Fibroblast of lung (primary cell): ENCODE data around the gene CNOT1. TPM values are rescaled to one million over a fixed set of nuclear protein-coding genes. Genes with fewer than 3 reads are reported as not detected.

ENCODE experiments used
- DNase-seq, 2 donors: peaks; one replicate each; pipeline versions ENCODE4 v3.0.0 to v3.0.0-alpha.2; 2010; ENCODE audit warnings: low read depth in 2 of 2
- H2AFZ ChIP-seq: 2 replicates; pipeline ENCODE4 v1.5.1; 2012; ENCODE audit warnings: low read length, control low read depth, inconsistent platforms
- H3K27ac ChIP-seq: 2 replicates; pipeline ENCODE4 v1.5.1; 2011; ENCODE audit warnings: low read length, control low read depth; ENCODE audit not compliant: insufficient read depth
- H3K27me3 ChIP-seq: 2 replicates; pipeline ENCODE4 v1.5.1; 2011; ENCODE audit warnings: mild to moderate bottlenecking, low read length; ENCODE audit not compliant: control insufficient read depth, insufficient read depth
- H3K36me3 ChIP-seq: 2 replicates; pipeline ENCODE4 v1.5.1; 2011; ENCODE audit warnings: low read length; ENCODE audit not compliant: control insufficient read depth, insufficient read depth
- H3K4me1 ChIP-seq: 2 replicates; pipeline ENCODE4 v1.5.1; 2011; ENCODE audit warnings: low read length; ENCODE audit not compliant: control insufficient read depth, insufficient read depth; ENCODE audit errors: extremely low read depth
- H3K4me2 ChIP-seq: 2 replicates; pipeline ENCODE4 v1.5.1; 2011; ENCODE audit warnings: low read length, control low read depth; ENCODE audit not compliant: insufficient read depth; ENCODE audit errors: extremely low read depth
- H3K4me3 ChIP-seq, 4 experiments: fragments of 200-600 bp in 1 of 4; sonication (generic) in 1 of 4; replicated peaks in 1 of 4; 2 replicates each; pipeline ENCODE4 v1.5.1; 2011 to 2016; ENCODE audit warnings: low read length in 4 of 4, low read depth in 3 of 4, mild to moderate bottlenecking in 3 of 4, control low read depth in 2 of 4, inconsistent platforms in 1 of 4, mixed read lengths in 1 of 4; ENCODE audit not compliant: insufficient read depth in 1 of 4; ENCODE audit errors: control extremely low read depth in 1 of 4
- H3K79me2 ChIP-seq: 2 replicates; pipeline ENCODE4 v1.5.1; 2012; ENCODE audit warnings: mild to moderate bottlenecking, low read length, inconsistent platforms; ENCODE audit not compliant: control insufficient read depth, insufficient read depth
- H3K9ac ChIP-seq: 2 replicates; pipeline ENCODE4 v1.5.1; 2011; ENCODE audit warnings: mild to moderate bottlenecking, low read length, control low read depth; ENCODE audit not compliant: insufficient read depth
- H3K9me3 ChIP-seq: 2 replicates; pipeline ENCODE4 v1.5.1; 2012; ENCODE audit warnings: low read depth, low read length; ENCODE audit not compliant: control insufficient read depth, insufficient read depth
- H4K20me1 ChIP-seq: 2 replicates; pipeline ENCODE4 v1.5.1; 2011; ENCODE audit warnings: low read length; ENCODE audit not compliant: control insufficient read depth, insufficient read depth; ENCODE audit errors: extremely low read depth
- EZH2 ChIP-seq: IDR thresholded peaks from 2 replicates; pipeline ENCODE4 v1.5.1; 2012; ENCODE audit warnings: low read length, control low read depth, mild to moderate bottlenecking; ENCODE audit errors: missing control alignments
- polyA plus RNA-seq, 2 donors: library from polyadenylated mRNA; depleted of rRNA in 1 of 2; stranded (reverse) in 1 of 2; unstranded in 1 of 2; fragments of >200 nt; gene quantifications; 2 replicates each; pipeline ENCODE4 v1.2.1, GENCODE V29; 2011 to 2012; ENCODE audit warnings: missing spikeins in 1 of 2
- total RNA-seq: library from RNA; depleted of rRNA; stranded (reverse); fragments of >200 nt; gene quantifications from 2 replicates; pipeline ENCODE4 v1.2.1, GENCODE V29; 2014
- TF ChIP-seq, protein P1 (sequence below), 2 donors: IDR thresholded peaks in 1 of 2; conservative IDR thresholded peaks in 1 of 2; 1 replicate in 1 of 2; 2 replicates in 1 of 2; pipeline ENCODE4 v1.5.1; 2011 to 2012; ENCODE audit warnings: low read length in 2 of 2, control low read depth in 1 of 2, inconsistent platforms in 1 of 2, low read depth in 1 of 2, mild to moderate bottlenecking in 1 of 2

Gene CNOT1
- total and polyA plus RNA-seq, 2 donors (not counting 1 experiment from before 2014, with no cell fraction given): 59.0 to 162 TPM

DNA sequence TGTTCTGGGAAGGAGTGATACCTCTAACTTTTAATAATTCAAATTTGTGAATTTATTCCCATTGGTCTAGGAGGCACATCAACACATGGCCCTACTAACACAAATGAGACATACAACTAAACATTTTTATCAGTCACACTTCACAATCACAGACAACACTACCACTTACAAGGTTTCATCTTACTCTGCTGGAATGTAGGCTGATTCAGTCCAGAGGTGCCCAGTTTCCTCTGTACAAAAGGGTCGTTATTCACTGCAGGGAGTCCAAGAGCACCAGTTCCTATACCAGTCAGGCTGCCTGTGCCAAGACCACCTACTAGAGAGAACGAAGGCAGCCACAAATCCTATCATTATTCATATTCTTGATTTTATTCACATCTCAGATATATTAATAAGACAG is 72.9 kb downstream of the CNOT1 start:
- Histone ChIP-seq H3K4me2 (no peak overlapping the region), H3K27ac (no peak overlapping the region), H3K79me2 (peaks cover 2% of the 10 kb centered on the region), H3K4me3 (no peak overlapping the region), H3K9me3 (no peaks in the 10 kb centered on the region), H3K27me3 (no peaks in the 10 kb centered on the region), H3K36me3 (peaks cover 9% of the 10 kb centered on the region), H2AFZ (no peak overlapping the region), H3K9ac (no peak overlapping the region), H3K4me1 (no peaks in the 10 kb centered on the region), H4K20me1 (no peaks in the 10 kb centered on the region)
- TF ChIP-seq EZH2: no peak
- TF ChIP-seq, protein P1, sequence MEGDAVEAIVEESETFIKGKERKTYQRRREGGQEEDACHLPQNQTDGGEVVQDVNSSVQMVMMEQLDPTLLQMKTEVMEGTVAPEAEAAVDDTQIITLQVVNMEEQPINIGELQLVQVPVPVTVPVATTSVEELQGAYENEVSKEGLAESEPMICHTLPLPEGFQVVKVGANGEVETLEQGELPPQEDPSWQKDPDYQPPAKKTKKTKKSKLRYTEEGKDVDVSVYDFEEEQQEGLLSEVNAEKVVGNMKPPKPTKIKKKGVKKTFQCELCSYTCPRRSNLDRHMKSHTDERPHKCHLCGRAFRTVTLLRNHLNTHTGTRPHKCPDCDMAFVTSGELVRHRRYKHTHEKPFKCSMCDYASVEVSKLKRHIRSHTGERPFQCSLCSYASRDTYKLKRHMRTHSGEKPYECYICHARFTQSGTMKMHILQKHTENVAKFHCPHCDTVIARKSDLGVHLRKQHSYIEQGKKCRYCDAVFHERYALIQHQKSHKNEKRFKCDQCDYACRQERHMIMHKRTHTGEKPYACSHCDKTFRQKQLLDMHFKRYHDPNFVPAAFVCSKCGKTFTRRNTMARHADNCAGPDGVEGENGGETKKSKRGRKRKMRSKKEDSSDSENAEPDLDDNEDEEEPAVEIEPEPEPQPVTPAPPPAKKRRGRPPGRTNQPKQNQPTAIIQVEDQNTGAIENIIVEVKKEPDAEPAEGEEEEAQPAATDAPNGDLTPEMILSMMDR (conservative IDR thresholded peaks at IDR 0.05 in 1 of 2, IDR thresholded peaks at IDR 0.05 in 1 of 2; ENCODE audit: low read depth in 1 of 2, low read length in 2 of 2): no peak
- peak in 1 of 2 donors; percentile 21 for DNase-seq

DNA sequence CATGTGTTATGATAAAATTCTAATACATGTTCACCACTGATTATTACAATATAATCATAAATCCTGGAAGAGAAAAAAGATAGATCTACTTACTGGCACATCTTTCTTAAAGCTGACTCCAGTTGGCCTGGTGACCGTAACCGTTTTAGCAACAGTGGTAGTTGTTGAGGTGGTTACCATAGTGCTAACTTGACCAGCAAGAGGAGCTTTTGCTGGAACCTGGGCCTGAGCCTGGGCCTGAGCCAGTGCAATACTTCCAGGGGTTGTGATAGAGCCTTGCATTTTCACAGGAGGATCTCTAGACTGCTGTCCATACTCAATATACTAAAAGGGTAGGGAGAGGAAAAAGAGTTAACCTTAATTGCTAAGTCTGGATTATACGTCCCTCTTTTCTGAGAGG is 78.1 kb downstream of the CNOT1 start:
- H3K79me2 ChIP-seq: no peaks in the 10 kb centered on the region
- H2AFZ ChIP-seq: no peak overlapping the region
- no peak overlapping the region for H3K4me3 ChIP-seq
- no peak overlapping the region for H3K27ac ChIP-seq
- no peaks in the 10 kb centered on the region for H3K9me3 ChIP-seq
- no peak for DNase-seq
- no peak overlapping the region for H3K4me2 ChIP-seq
- peaks cover 4% of the 10 kb centered on the region for H3K36me3 ChIP-seq
- H3K9ac ChIP-seq: no peak overlapping the region
- no peaks in the 10 kb centered on the region for H3K27me3 ChIP-seq
- H4K20me1 ChIP-seq: no peaks in the 10 kb centered on the region
- H3K4me1 ChIP-seq: no peaks in the 10 kb centered on the region
- TF ChIP-seq, protein P1 (conservative IDR thresholded peaks at IDR 0.05 in 1 of 2, IDR thresholded peaks at IDR 0.05 in 1 of 2; ENCODE audit: low read depth in 1 of 2, low read length in 2 of 2): no peak
- no peak for TF ChIP-seq EZH2

DNA sequence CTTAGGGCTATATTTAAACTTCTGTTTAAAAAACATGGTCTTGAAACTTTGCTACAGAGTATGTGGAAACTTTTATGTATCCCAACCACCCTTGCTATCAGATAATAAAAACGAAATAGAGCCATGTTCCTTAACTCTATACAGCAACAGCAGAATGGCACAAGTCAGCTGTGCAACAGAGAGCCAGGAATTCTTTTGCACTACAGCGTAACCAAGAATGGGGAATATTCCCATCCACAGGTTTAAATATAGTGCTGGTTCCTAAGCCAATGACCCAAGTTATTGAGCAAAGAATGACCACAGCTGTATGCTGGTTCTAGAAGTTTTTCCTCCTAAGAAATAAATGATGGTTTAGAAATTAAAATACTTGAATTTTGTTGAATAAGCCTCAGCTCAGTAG is 81.2 kb downstream of the CNOT1 start:
- no peak for DNase-seq
- H3K79me2 ChIP-seq: no peaks in the 10 kb centered on the region

More for the DNA sequence above, 81.2 kb downstream of the CNOT1 start:
- Histone ChIP-seq H3K9me3 (no peaks in the 10 kb centered on the region), H3K4me2 (no peak overlapping the region), H3K4me1 (no peaks in the 10 kb centered on the region), H3K36me3 (peaks cover 11% of the 10 kb centered on the region), H3K27ac (no peak overlapping the region), H3K9ac (no peak overlapping the region), H4K20me1 (no peaks in the 10 kb centered on the region), H3K27me3 (no peaks in the 10 kb centered on the region), H2AFZ (no peak overlapping the region), H3K4me3 (no peak overlapping the region)
- TF ChIP-seq, protein P1 (conservative IDR thresholded peaks at IDR 0.05 in 1 of 2, IDR thresholded peaks at IDR 0.05 in 1 of 2; ENCODE audit: low read depth in 1 of 2, low read length in 2 of 2): no peak
